ENCODE measurements around the gene UTRN.

Gene UTRN

DNA sequence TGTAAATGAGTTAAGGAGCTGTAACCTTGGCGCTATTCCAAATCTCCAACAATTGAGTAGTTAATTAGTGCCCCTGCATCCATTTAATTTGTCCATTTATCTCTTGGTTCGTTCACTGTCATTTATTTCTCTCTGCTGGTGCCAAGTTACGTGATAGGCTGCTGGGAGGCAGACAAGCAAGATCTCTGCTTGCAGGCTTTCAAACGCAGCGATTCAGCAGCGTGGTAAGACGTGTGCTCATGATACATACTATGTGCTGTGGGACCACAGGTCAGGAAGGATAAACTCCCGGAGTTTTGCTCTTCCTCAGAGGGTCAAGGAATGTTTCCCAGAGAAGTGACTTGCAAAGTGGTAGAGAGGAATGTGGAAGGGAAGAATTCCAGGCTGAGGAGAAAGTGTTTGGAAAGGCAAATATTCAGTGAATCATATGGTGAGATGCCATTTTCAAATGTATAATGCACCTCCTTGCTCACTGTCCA, 46.4 kb downstream of the UTRN start:
- TF ChIP-seq GATA3 (IDR thresholded peaks at IDR 0.05; ENCODE audit: low read depth, low read length) (no peak), GATA2 (IDR thresholded peaks at IDR 0.05; ENCODE audit: low read depth, low read length) (no peak)

- TF ChIP-seq GATA3 (IDR thresholded peaks at IDR 0.05; ENCODE audit: low read depth, low read length) (no peak), GATA2 (IDR thresholded peaks at IDR 0.05; ENCODE audit: low read depth, low read length) (no peak)
Measured at GRCh38 chr6:144332177-144332576, 47.0 kb downstream of the UTRN start.

DNA sequence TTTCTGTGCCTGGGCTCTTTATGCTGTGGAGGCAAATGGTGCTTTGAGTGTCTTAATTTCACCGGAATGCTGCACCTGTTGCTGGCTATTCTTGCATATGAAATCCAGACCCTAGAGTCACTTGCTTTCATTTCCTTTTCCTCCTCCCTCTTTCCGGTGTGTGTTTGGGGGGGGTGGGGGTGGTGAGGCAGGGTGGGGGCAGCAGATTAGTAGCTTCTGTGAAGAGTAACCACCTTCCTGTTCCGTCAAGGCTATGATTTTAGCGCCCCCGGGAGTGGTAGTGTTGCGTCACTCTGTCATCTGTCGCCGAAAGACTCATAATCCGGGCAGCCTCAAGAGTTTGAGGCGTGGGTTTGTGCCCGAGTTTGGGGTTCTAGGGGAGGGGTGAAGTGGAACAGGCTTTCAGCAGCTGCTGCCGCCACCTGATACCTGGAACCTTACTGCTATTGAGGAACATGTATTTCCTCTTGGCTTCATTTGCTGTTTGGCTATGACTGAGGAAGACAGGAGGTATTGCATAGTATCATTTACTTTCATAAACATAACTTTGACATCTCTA, 49.1 kb downstream of the UTRN start:
- TF ChIP-seq GATA3 (IDR thresholded peaks at IDR 0.05; ENCODE audit: low read depth, low read length), result no peak
- no peak for TF ChIP-seq GATA2 (IDR thresholded peaks at IDR 0.05; ENCODE audit: low read depth, low read length)

All from SH-SY5Y (cell line).